Mammary epithelial cell (primary cell): ENCODE results near the gene SAXO2.
"Not testable (repeated sequence)": the region's sequence is repeated elsewhere in the genome, so short reads cannot be mapped to it uniquely, and the experiment has no call there.

Experiments used
- EZH2 ChIP-seq: IDR thresholded peaks from 2 replicates; pipeline ENCODE4 v1.6.1; 2012; ENCODE audit warnings: low read length, inconsistent platforms, borderline replicate concordance
- TF ChIP-seq, protein P1 (sequence below), 2 donors: IDR thresholded peaks in 1 of 2; conservative IDR thresholded peaks in 1 of 2; 2 replicates each; pipeline ENCODE4 v1.5.1; 2011 to 2012; ENCODE audit warnings: inconsistent platforms in 2 of 2, low read length in 2 of 2, mild to moderate bottlenecking in 2 of 2, control low read depth in 1 of 2, low read depth in 1 of 2; ENCODE audit not compliant: insufficient read depth in 1 of 2; ENCODE audit errors: extremely low read depth in 1 of 2

DNA sequence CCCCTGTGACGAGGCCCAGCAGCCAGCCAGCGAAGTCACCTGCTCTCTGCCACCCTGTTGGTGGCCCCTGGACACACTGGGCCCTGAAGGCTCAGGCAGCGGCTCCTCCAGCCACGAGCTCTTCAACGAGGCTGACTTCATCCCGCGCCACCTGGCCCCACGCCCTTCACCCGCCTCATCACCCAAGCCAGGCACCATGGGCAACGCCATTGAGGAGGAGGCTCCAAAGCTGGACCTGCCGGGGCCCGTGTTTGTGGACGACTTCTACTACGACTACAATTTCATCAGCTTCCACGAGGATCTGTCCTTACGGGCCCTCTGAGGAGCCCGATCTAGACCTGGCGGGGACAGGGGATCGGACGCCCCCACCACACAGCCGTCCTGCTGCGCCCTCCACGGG is 64.3 kb downstream of the SAXO2 start:
- TF ChIP-seq, protein P1, sequence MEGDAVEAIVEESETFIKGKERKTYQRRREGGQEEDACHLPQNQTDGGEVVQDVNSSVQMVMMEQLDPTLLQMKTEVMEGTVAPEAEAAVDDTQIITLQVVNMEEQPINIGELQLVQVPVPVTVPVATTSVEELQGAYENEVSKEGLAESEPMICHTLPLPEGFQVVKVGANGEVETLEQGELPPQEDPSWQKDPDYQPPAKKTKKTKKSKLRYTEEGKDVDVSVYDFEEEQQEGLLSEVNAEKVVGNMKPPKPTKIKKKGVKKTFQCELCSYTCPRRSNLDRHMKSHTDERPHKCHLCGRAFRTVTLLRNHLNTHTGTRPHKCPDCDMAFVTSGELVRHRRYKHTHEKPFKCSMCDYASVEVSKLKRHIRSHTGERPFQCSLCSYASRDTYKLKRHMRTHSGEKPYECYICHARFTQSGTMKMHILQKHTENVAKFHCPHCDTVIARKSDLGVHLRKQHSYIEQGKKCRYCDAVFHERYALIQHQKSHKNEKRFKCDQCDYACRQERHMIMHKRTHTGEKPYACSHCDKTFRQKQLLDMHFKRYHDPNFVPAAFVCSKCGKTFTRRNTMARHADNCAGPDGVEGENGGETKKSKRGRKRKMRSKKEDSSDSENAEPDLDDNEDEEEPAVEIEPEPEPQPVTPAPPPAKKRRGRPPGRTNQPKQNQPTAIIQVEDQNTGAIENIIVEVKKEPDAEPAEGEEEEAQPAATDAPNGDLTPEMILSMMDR (conservative IDR thresholded peaks at IDR 0.05 in 1 of 2, IDR thresholded peaks at IDR 0.05 in 1 of 2; ENCODE audit: extremely low read depth in 1 of 2, insufficient read depth in 1 of 2, low read depth in 1 of 2, low read length in 2 of 2): not testable (repeated sequence)
- TF ChIP-seq EZH2: not testable (repeated sequence)
